Measurements from ENCODE around the gene TBC1D12. TPM values are rescaled to one million over a fixed set of nuclear protein-coding genes. Genes with fewer than 3 reads are reported as not detected.
"Not testable (repeated sequence)": the region's sequence is repeated elsewhere in the genome, so short reads cannot be mapped to it uniquely, and the experiment has no call there.

TBC1D12 gene
- total RNA-seq, 1 donor from 2014 or later, result 13.2 TPM

DNA sequence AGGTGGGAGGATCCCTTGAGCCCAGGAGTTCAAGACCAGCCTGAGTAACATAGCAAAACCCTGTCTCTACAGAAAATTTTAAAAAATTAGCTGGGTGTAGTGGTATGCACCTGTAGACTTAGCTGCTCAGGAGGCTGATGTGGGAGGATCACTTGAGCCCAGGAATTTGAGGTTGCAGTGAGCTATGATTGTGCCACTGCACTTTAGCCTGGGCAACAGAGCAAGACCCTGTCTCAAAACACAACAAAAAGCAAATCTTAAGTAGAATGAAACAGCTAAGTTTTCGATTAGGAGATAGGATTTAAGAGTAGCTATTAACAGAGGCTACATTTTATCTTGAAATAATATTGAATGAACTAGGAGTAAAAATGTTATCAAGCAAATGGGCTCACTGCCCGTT is 139.9 kb downstream of the TBC1D12 start:
- DNase-seq (ENCODE audit: low spot score), result not testable (repeated sequence)

DNA sequence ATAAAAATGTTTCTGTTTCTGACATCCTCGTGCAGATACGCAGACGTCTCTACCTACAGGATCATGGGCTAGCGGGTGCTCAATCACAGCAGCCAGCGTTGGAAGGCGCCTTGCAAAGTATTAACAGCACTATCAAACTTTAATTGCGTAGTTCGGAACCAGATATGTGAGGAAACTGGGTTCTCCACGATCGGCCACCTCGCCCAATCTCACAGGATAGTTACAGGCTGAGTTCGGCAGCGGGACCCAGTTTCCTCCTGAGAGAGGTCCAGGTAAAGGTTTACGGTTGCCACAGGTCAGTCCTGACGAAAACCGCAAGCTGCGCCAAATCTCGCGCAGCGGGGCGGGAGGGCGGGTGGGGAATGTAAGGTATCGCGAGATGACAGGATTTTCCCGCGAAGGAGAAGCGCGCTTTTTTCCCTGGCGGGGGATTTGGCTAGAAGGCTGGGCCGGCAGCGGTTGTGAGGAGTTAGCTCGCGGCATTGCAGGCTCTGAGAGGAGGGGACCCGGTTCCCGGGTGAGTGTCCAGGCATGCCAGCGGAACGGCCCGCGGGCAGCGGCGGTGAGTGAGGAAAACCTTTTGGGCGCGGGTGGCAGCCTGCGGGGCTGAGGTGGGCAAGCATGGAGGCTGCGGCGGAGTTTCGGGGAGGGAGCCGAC is 143.2 kb downstream of the TBC1D12 start, which contains the start of gene HELLS:
HELLS (plus strand) TSS at position 398 of the 658 bp plus-strand sequence; CDS start at position 532, 134 bp downstream.
- no peak for DNase-seq (ENCODE audit: low spot score)

DNA sequence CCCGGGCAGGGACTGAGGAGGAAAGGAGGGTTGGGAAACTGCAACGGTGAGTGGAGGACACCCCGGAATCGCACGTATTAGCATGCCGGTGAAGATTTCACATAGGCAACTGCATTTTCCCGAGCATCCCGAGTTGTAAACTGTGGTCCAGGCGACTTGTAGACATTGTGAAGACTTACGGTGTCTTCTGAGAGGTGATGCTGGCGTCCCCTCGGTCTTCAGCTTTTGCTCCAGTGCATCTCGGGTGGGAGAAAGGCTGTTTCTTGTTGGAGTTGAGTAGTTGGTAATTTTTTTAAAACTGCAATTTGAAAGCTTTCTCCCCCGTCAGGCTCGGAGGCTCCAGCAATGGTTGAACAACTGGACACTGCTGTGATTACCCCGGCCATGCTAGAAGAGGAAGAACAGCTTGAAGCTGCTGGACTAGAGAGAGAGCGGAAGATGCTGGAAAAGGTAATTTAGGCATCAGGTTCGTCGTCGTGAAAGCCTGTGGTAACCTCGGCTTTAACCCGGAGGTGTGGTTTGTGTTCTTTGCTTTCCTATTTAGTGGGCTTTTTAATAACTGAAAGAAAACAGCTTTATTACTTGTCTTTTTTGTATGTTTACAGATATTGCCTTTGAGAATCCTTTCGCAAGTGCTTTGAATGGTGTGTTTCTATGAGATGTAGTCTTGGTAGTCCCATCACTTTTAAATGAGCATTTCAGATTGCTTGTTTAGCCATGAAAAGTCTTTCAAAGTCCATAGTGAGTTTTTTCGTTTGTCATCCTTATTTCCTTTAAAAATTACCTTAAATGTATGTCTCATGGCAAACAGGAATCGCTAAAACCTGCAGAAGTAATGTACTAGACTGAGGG is 143.9 kb downstream of the TBC1D12 start:
- no peak for DNase-seq (ENCODE audit: low spot score)

DNA sequence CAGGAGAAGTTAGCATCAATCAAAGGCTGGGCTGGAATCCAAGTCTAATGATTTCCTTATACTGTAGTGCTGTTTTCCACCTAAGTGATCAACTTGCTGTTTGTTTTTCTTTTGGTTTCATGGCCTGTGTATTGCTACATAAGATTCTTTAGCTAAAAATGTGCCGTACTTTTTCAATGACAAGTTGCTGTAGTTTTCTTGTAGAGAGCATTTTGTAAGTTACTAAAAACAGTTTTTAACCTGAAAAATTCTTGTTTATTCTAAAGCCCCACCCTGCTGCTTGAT is 144.5 kb downstream of the TBC1D12 start:
- DNase-seq (ENCODE audit: low spot score), result no peak

DNA sequence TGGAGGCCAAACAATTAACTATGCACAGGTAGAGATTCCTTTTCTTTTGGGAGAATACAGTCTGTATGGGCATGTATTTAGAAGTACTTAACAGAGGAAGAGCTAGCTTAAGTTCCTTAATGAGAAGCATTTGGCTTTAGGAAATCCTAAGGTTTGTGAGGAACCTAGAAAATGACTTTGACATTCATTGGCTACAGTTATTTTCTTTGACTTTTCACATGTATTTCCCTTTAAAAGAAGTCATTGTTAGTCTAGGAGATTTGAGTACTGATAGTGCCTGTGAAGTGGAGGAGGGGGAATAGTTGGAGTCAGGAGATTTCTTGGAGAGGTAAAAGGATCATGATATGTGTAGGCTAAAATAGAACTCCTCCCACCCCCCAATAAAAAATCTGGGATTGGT is 146.9 kb downstream of the TBC1D12 start:
- DNase-seq (ENCODE audit: low spot score), result no peak

DNA sequence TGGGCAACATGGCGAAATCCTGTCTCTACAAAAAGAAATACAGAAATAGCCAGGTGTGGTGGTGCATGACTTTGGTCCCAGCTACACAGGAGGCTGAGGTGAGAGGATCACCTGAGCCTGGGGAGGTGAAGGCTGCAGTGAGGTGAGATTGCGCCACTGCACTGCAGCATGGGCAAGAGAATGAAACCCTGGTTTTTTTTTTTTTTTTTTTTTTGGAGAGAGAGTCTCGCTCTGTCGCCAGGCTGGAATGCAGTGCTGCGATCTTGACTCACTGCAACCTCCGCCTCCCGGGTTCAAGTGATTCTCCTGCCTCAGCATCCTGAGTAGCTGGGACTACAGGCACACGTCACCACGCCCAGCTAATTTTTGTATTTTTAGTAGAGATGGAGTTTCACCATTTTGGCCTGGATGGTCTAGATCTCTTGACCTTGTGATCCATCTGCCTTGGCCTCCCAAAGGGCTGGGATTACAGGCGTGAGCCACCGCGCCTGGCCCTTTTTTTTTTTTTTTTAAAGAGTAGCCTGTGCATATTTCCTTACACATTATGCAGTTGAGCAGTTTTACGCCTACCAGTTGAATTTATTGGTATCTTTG is 165.5 kb downstream of the TBC1D12 start:
- not testable (repeated sequence) for DNase-seq (ENCODE audit: low spot score)

DNA sequence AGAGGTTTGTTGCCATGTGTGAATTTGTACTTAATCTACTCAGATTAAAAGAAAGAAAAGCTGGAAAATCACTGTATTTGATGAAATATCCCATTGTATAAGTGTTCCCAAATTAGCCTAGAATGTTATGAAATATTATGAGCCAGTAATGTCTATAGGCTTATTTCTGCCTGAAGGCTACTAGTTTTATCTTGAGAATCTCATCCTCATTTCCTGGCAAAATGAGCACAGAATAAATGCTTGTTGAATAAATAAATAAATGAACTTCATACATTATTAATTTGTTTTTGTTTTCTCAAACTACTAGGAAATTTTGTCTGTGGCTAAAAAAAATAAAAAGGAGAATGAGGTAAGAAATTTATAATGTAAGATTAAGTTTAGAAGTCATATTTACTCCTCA is 168.7 kb downstream of the TBC1D12 start:
- no peak for DNase-seq (ENCODE audit: low spot score)

DNA sequence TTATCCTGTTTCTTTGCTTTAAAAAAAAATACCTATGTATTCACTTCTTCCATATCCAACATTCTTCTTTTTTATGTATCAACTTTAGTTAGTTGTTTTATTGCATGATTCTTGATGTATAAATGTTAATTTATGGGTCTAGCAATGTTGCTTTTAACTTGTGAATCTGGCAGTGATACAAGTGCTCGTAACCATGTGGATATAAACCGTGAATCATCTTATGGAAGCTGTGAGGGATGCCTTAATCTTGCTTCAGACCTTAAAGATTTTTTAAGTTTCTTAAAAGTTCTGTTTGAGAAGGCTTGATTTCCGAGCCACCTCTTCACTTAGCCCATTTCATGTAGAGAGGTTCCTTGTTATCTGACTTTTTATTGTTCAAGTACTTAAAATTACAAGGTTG is 169.2 kb downstream of the TBC1D12 start:
- no peak for DNase-seq (ENCODE audit: low spot score)

DNA sequence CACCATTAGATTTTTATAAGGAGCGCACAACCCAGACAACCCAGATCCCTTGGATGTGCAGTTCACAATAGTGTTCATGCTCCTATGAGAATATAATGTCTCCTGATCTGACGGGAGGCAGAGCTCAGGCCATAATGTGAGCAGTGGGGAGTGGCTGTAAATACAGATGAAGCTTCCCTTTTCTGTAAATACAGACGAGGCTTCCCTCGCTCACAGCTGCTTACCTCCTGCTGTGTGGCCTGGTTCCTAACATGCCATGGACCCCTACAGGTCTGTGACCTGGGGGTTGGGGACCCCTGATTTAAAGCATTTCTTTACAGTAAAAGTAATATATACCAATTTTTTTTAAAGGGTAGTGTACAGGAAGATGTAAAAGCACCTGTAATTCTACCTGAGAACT is 176.4 kb downstream of the TBC1D12 start:
- DNase-seq (ENCODE audit: low spot score), result no peak

DNA sequence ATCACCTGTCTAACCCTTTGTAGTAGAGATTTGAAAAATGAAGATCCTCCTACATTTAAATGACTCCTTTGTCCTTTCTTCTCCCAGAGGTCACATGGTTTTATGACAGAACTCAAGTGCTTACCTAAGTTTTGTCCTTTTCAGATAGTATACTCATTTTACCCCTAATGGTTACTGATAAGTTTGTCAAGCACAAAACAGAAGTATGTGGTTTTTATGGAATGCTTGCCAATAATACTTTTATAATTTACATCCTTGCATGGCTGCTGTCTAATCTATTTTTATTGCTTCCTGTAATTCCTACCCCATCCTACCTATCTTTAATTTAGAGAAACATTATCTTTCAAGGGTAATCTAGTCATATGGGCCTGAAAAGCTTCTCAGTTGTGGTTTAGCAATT is 180.8 kb downstream of the TBC1D12 start:
- DNase-seq (ENCODE audit: low spot score), result no peak

Other genes starting within 250 kb of the TBC1D12 start
- 22.2 TPM for gene NOC3L, start 39.6 kb upstream of the TBC1D12 start, total RNA-seq
- gene HELLS, start 143.2 kb downstream of the TBC1D12 start, total RNA-seq, result 1.9 TPM